Peyer's patch (tissue), 4 donors: ENCODE results near the gene ZBTB37. TPM values are rescaled to one million over a fixed set of nuclear protein-coding genes. Genes with fewer than 3 reads are reported as not detected.

ENCODE experiments used
- DNase-seq, 3 donors: peaks; one replicate each; pipeline ENCODE4 v3.0.0-alpha.2; 2017 to 2019
- H3K27ac ChIP-seq, 4 donors: fragments of 200-600 bp; sonication (generic); one replicate each; pipeline ENCODE4 v1.5.1; 2016 to 2019
- H3K27me3 ChIP-seq, 2 donors: fragments of 200-600 bp; sonication (generic); one replicate each; pipeline ENCODE4 v1.5.1; 2019
- H3K36me3 ChIP-seq, 3 donors: fragments of 200-600 bp; sonication (generic); one replicate each; pipeline ENCODE4 v1.5.1; 2016 to 2019
- H3K4me1 ChIP-seq, 4 donors: fragments of 200-600 bp; sonication (generic); one replicate each; pipeline ENCODE4 v1.5.1; 2016 to 2019
- H3K4me3 ChIP-seq, 4 donors: fragments of 200-600 bp; sonication (generic); 1 replicate in 3 of 4; 2 replicates in 1 of 4; pipeline ENCODE4 v1.5.1; 2016 to 2019; ENCODE audit warnings: mild to moderate bottlenecking in 1 of 4
- H3K9me3 ChIP-seq, 4 donors: fragments of 200-600 bp; sonication (generic); one replicate each; pipeline ENCODE4 v1.5.1; 2016 to 2019; ENCODE audit warnings: mild to moderate bottlenecking in 1 of 4
- CTCF ChIP-seq, 6 experiments: fragments of 450-650 bp in 4 of 6; fragments of 200-600 bp in 2 of 6; sonication (generic) in 1 of 6; IDR thresholded peaks; one replicate each; pipeline ENCODE4 v1.5.1; 2017 to 2019; ENCODE audit warnings: antibody characterized with exemption in 6 of 6, mild to moderate bottlenecking in 3 of 6, moderate library complexity in 1 of 6
- POLR2A ChIP-seq, 2 donors: fragments of 450-650 bp; IDR thresholded peaks; one replicate each; pipeline ENCODE4 v1.5.1; 2017; ENCODE audit warnings: antibody characterized with exemption in 2 of 2, mild to moderate bottlenecking in 2 of 2, moderate library complexity in 2 of 2
- total RNA-seq, 4 donors: library from RNA; depleted of rRNA; stranded (reverse); fragments of >200 nt; gene quantifications; one replicate each; pipeline ENCODE4 v1.1.0, GENCODE V29; 2016

The ZBTB37 gene
- total RNA-seq, 4 donors from 2014 or later: 6.3 to 30.5 (median 10.2) TPM

GRCh38 chr1:173863224-173864161 lies 4.7 kb upstream of the ZBTB37 start:
- no peak overlapping the region for H3K27ac ChIP-seq
- H3K36me3 ChIP-seq: peaks cover 0 to 55% (median 0%) of the 10 kb centered on the region in 3 donors
- no peak for DNase-seq
- TF ChIP-seq POLR2A (IDR thresholded peaks at IDR 0.05): no peak
- no peak for TF ChIP-seq CTCF (IDR thresholded peaks at IDR 0.05)
- no peaks in the 10 kb centered on the region for H3K27me3 ChIP-seq
- H3K4me1 ChIP-seq: peaks cover 0 to 18% (median 5%) of the 10 kb centered on the region in 4 donors
- H3K4me3 ChIP-seq: no peak overlapping the region
- no peaks in the 10 kb centered on the region for H3K9me3 ChIP-seq

- no peak for DNase-seq
- Histone ChIP-seq H3K27me3 (no peaks in the 10 kb centered on the region), H3K4me3 (no peak overlapping the region), H3K36me3 (peaks cover 0 to 47% (median 0%) of the 10 kb centered on the region in 3 donors), H3K4me1 (peaks cover 0 to 21% (median 5%) of the 10 kb centered on the region in 4 donors), H3K9me3 (no peaks in the 10 kb centered on the region), H3K27ac (no peak overlapping the region)
- TF ChIP-seq CTCF (IDR thresholded peaks at IDR 0.05) (no peak), POLR2A (IDR thresholded peaks at IDR 0.05) (no peak)
Measured at GRCh38 chr1:173864179-173864867, 3.9 kb upstream of the ZBTB37 start.

GRCh38 chr1:173865468-173866164 lies 2.6 kb upstream of the ZBTB37 start:
- no peaks in the 10 kb centered on the region for H3K9me3 ChIP-seq
- no peaks in the 10 kb centered on the region for H3K27me3 ChIP-seq
- H3K36me3 ChIP-seq: peaks cover 0 to 38% (median 0%) of the 10 kb centered on the region in 3 donors
- H3K4me1 ChIP-seq: peaks cover 0 to 33% (median 6%) of the 10 kb centered on the region in 4 donors
- DNase-seq: no peak
- H3K4me3 ChIP-seq: peak overlapping the region in 2 of 4 donors; percentile 69 to 77
- H3K27ac ChIP-seq: peak overlapping the region in 3 of 4 donors; percentile 4 to 98 (median 97)
- no peak for TF ChIP-seq POLR2A (IDR thresholded peaks at IDR 0.05)
- TF ChIP-seq CTCF (IDR thresholded peaks at IDR 0.05): no peak

DNA sequence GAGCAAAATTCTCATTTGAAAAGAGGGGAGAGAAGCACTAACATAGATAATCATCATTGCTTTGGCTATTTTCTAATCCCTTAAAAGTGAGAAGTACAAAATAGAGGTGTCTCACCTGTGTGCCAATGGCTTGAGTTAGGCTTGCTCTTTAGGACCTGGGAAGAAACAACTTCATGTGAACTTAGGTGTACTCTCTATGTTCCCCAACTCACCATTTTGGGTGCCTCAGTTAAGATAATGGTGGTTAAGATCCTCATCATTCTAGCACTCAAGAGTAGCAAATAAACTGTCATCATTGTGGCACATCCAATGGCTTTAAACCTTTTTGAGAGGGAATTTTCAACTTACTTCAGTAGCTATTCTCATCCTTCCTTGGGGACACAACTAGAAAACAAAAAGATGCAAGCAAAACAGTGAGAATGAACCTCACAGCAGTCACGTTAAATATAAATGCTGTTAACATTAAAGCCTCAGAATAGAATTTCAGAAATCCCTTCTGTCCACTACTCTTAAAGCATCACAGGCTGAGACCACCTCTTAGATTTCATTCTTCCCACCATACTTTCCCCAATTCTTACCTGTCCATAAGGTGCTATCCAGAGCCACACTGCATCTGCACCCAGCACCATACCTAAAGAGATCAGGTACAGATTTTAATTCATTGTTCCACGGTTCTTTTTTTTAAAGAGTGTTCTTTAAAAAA lies 1.6 kb upstream of the ZBTB37 start:
- Histone ChIP-seq H3K36me3 (peaks cover 0 to 38% (median 0%) of the 10 kb centered on the region in 3 donors), H3K27me3 (no peaks in the 10 kb centered on the region), H3K4me1 (peaks cover 0 to 43% (median 6%) of the 10 kb centered on the region in 4 donors), H3K9me3 (no peaks in the 10 kb centered on the region), H3K27ac (peak overlapping the region; percentile 94 to 98 (median 96)), H3K4me3 (peak overlapping the region; percentile 69 to 86 (median 80))
- no peak for DNase-seq
- TF ChIP-seq POLR2A (IDR thresholded peaks at IDR 0.05) (no peak), CTCF (IDR thresholded peaks at IDR 0.05) (no peak)
